ENCODE results near the gene IFI6.

Gene IFI6

DNA sequence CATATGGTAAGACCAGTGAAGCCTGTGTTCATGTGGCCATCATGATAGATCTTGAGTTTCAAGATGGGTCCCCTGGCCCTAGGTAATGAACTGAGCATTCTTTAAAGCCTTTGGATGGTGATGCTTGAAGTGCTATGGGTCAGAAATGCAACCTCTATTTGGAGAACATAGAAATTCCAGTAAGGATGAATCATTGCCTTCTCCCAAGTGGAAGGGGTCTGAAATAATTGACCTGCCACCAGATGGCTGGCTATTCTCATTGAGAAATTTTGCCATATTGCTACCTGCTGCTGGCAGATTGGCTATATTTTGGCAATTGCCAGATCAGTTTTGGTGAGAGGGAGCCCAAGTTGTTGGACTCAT, 739 bp upstream of the IFI6 start:
- DNase-seq (ENCODE audit: low read depth), result no peak

- no peak for DNase-seq (ENCODE audit: low read depth)
These were observed 2.1 kb downstream of the IFI6 start for GRCh38 chr1:27669876-27670275.

DNA sequence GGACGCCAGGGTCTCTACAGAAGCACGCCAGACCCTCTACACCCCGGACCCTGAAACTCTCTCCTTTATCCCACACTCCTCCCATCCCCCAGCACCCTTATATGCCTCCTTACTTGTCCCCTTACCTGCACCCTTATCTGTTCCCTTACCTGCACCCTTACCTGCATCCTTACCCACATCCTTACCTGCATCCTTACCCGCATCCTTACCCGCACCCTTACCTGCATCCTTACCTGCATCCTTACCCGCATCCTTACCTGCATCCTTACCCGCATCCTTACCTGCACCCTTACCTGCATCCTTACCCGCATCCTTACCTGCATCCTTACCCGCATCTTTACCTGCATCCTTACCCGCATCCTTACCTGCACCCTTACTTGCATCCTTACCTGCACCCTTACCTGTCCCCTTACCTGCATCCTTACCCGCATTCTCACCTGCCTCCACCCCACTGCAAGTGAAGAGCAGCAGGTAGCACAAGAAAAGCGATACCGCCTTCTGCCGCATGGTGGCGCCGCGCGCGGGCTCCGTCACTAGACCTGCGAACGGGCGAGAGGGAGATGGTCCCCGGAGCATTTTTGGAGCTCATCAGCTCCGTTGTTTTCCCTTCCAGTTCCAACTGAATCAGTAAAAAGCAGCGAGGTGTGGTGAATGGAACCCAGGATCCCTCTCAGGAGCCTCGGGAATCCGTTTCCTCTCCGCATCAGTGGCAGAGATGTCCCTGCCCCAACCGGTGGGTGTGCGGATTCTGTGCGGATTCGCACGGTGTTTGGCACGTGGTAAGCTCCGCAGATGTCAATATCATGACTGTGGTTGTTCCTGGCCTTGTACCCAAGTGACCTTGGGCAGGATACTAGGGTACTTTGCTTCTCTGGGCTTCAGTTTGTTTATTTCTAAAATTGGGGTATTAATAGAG, 2.9 kb downstream of the IFI6 start:
- DNase-seq (ENCODE audit: low read depth), result peak; percentile 71

GRCh38 chr1:27668121-27668807, 3.7 kb downstream of the IFI6 start:
- DNase-seq (ENCODE audit: low read depth), result no peak

DNA sequence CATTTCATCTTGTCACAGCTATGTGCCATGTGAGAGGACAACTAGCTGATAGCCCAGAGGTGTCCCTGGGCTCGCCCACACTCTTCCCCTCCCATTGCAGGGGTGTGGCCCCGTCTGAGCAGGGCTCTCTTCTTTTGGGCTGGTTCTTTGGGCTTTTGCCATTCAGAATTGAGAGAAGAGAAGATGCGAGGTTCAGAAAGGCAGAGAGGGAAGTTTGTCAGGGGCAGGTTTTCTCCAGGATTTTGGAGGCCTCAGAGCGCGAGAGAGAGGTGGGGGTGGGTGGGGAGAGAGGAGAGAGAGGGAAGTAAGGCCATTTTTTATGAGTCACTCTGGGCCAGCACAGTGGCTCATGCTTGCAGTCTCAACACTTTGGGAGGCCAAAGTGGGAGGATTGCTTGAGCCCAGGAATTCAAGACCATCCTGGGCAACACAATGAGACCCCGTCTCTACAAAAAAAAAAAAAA, 5.2 kb downstream of the IFI6 start:
- no peak for DNase-seq (ENCODE audit: low read depth)

DNA sequence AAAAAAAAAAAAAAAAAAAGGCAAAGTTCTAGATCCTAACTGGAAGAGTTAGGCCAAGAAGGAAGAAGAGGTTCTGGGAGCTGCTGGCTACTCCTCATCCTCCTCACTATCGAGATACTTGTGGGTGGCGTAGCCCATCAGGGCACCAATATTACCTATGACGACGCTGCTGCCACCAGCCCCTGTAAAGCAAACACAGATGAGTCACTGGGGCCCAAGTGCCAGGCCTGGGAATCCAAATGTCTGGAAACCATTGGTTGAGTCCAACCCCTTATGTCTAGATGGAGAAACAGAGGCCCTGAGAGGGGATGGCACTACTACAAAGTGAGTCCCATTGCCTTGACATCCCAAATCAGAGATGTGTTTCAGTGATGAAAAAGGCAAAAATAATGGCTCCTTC, 5.7 kb downstream of the IFI6 start:
- DNase-seq (ENCODE audit: low read depth), result no peak

DNA sequence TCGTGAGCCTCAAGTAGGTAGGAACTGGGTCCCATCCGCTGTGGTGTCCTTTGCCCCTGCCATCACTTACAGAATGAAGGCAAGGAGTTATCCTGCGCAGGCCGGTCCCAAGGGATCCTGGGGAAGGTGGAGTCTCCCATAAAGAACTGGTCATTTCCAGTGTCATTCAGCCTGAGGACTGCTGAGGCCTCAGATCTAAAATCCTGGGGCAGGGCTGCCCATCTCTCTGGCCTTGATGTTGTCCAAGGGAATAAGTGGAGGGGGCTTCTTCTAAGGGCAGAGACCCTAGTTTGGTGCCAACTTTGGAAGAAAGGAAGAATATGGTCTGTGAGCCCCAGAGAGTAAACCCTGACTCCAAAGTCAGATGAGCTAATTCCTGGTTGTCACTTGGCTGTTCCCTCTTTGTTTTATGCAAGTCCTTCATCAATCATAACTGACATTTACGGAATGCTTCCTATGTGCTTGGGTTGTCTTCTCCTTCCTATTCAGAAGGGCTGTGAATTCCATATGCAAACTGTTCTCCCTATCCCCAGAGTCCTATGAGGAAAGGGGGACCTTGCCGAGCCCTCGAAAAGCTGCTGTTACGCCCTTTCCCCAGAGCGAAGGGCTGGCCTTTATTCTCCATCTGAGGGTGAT, 6.9 kb downstream of the IFI6 start:
- no peak for DNase-seq (ENCODE audit: low read depth)

DNA sequence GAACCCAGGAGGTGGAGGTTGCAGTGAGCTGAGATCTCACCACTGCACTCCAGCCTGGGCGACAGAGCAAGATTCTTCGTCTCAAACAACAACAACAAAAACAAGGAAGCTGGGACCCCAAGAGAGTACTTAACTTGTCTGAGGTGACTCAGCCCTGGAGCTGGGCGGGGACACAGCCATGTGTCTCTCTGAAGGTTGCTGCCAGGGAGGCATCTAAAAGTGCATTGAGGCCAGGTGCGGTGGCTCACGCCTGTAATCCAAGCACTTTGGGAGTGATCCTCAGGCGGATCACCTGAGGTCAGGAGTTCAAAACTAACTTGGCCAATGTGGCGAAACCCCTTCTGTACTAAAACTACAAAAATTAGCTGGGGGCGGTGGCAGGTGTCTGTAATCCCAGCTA, 7.7 kb downstream of the IFI6 start:
- DNase-seq (ENCODE audit: low read depth), result no peak

GRCh38 chr1:27662707-27663393, 9.1 kb downstream of the IFI6 start:
- DNase-seq (ENCODE audit: low read depth), result peak; percentile 73

DNA sequence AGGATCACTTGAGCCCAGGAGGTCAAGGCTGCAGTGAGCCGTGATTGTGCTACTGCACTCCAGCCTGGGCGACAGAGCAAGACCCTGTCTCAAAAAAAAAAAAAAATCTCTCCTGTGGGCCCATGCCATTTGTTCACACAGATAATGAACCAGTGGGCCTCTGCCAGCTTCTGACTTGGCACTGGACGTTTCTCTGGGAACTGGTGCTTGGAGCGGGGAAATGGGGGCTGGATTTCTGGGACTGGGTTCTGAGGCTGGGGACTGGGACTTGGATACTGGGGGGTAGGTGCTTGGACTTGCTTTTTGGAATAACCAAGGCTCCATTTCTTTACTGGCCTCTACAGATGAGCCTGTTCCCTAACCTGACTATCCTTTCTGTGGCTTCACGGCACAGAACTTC, 9.7 kb downstream of the IFI6 start:
- no peak for DNase-seq (ENCODE audit: low read depth)

- DNase-seq (ENCODE audit: low read depth), result no peak
These were observed 10.4 kb downstream of the IFI6 start for GRCh38 chr1:27661412-27662075.

GRCh38 chr1:27660300-27660835, 11.6 kb downstream of the IFI6 start:
- no peak for DNase-seq (ENCODE audit: low read depth)

GRCh38 chr1:27659497-27660299, 12.3 kb downstream of the IFI6 start:
- peak; percentile 78 for DNase-seq (ENCODE audit: low read depth)

GRCh38 chr1:27658951-27659496, 13.0 kb downstream of the IFI6 start:
- no peak for DNase-seq (ENCODE audit: low read depth)

DNA sequence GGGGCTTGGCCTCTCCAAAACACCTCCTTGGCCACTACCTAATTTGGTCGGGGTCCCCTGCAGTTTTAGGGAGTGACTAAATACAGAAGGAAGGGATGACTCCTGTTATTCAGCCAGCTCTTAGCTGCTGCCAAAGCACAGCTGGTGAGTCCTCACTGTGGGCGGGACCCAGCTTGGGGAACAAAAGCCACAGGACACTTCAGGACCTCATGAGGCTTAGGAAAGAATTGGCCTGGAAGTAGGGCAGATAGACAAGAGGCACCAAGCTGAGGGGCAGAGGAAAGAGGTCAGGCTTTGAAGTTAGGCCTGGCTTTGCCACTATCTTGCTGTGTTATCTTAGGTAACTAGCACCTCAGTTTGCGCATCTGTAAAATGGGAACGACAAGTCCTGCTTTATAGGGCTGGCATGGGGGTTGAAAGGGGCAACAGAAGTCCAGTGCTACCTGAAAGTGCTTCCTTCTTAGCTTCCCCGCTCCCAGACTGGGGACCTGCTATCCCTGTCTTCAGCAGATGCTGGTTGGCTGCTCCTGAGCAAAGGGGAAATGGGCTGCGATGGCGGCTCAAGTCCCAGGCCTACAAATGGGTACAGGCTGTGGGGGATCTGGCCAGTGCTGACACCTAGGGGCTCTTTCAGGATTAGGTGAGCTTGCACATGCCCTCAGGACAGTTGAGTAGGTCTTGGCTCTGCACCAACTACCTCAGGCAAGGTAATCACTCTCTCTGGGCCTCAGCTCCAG, 15.7 kb downstream of the IFI6 start:
- DNase-seq (ENCODE audit: low read depth), result no peak

DNA sequence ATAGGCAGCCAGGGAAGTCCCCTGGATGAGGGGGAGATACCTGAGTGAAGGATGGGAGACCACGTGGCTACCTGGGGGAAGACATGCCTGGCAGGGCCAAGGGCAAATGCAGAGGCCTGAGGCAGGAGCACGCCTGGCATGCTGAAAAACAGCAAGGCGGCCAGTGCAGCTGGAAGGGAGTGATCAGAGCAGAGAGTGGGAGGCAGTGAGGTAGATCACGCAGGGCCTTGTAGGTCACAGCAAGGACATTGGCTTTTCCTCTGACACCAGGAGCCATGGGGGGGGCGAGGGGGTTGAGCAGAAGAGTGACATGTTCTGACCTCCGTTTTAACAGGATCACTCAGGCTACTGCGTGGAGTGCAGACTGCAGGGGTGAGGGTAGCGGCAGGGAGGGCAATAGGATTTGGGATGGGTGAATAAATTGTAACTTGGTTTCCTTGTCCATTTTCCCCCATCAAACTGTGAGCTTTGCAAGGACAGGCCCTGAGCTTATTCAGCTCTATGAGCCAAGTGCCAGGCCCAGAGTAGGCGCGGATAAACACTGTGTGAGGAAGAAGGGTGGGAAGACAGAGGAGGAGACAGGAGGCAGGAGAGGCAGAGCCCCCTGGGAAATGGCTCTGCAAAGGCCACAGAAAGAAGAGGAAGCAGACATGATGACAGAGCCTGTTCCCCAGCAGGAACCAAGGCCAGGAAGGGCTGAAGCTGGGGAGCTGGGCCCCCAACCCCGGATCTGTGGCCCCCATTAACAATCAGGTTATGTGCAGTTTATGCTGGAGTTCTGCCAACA, 16.6 kb downstream of the IFI6 start:
- no peak for DNase-seq (ENCODE audit: low read depth)

DNA sequence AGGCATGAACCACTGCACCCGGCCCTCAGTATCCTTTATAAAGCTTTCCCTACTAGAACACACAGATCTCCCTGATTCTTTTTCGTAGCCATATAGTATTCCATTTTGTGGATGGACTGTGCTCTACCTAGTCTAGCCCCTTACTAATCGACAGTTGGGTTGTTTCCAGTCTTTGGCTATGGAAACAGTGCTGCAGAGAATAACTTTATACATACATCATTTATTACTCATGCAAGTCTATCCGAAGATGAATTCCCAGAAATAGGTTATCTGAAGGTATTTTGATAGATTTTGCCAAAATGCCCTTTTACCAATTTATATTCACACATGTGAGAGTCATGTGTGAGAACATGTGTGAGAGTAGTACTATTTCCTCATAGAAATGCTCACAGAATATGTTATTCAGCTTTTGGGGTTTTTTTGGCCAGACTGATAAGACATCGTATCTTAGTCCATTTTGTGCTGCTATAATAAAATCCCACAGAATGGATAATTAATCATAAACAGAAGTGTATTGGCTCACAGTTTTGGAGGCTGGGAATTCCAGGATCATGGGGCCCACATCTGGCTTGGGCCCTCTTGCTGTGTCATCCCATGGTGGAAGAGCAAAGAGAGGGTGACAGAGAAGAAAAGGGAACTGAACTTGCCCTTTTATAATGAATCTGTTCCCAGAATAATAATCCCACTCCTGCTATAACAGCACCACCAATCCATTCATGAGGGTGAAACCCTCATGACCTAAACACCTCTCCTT, 19.7 kb downstream of the IFI6 start:
- DNase-seq (ENCODE audit: low read depth), result no peak

GRCh38 chr1:27650539-27651175, 21.3 kb downstream of the IFI6 start:
- DNase-seq (ENCODE audit: low read depth), result no peak

All from stimulated activated CD8-positive, alpha-beta memory T cell treated with anti-CD3 and anti-CD28 coated beads, Interleukin-12 subunit alpha, Interleukin-12 subunit beta, amount 100 ng/mL, for 4 hours (primary cell).